GM10847 (cell line): ENCODE measurements around the gene RGS16.

Experiments used
- POLR2A ChIP-seq: IDR thresholded peaks from 2 replicates; pipeline ENCODE4 v1.6.1; 2011; ENCODE audit not compliant: insufficient read length; ENCODE audit errors: extremely low read depth

RGS16 gene

GRCh38 chr1:182617734-182618351 lies 13.7 kb upstream of the RGS16 start:
- no peak for TF ChIP-seq POLR2A

GRCh38 chr1:182617014-182617429 lies 12.8 kb upstream of the RGS16 start:
- no peak for TF ChIP-seq POLR2A

- TF ChIP-seq POLR2A = no peak
These were observed 12.2 kb upstream of the RGS16 start for GRCh38 chr1:182616130-182617013.

- no peak for TF ChIP-seq POLR2A
These were observed 11.4 kb upstream of the RGS16 start for GRCh38 chr1:182615468-182616129.

- peak; percentile 65 for TF ChIP-seq POLR2A
These were observed 10.7 kb upstream of the RGS16 start for GRCh38 chr1:182614796-182615454.

GRCh38 chr1:182611787-182612186 lies 7.6 kb upstream of the RGS16 start:
- TF ChIP-seq POLR2A = no peak

- TF ChIP-seq POLR2A = no peak
These were observed 7.1 kb upstream of the RGS16 start for GRCh38 chr1:182611326-182611725.

- TF ChIP-seq POLR2A = no peak
These were observed 6.5 kb upstream of the RGS16 start for GRCh38 chr1:182610606-182611194.

- TF ChIP-seq POLR2A = no peak
These were observed 4.8 kb upstream of the RGS16 start for GRCh38 chr1:182608845-182609610.

GRCh38 chr1:182608236-182608635 lies 4.0 kb upstream of the RGS16 start:
- TF ChIP-seq POLR2A = no peak

GRCh38 chr1:182607566-182607965 lies 3.4 kb upstream of the RGS16 start:
- no peak for TF ChIP-seq POLR2A

GRCh38 chr1:182603646-182604174 lies 479 bp downstream of the RGS16 start:
- no peak for TF ChIP-seq POLR2A

GRCh38 chr1:182602935-182603645 lies 1.1 kb downstream of the RGS16 start:
- no peak for TF ChIP-seq POLR2A
